ENCODE measurements around the gene MOSPD2.

MOSPD2 gene

GRCh38 chrX:14927401-14927800, 54.2 kb downstream of the MOSPD2 start:
- TF ChIP-seq ZNF274 (IDR thresholded peaks at IDR 0.05; ENCODE audit: low read depth, low read length): no peak
- no peak overlapping the region for H3K4me3 ChIP-seq (ENCODE audit: low read length)

GRCh38 chrX:14930663-14931062, 57.4 kb downstream of the MOSPD2 start:
- H3K4me3 ChIP-seq (ENCODE audit: low read length): no peak overlapping the region
- no peak for TF ChIP-seq ZNF274 (IDR thresholded peaks at IDR 0.05; ENCODE audit: low read depth, low read length)

- TF ChIP-seq ZNF274 (IDR thresholded peaks at IDR 0.05; ENCODE audit: low read depth, low read length): no peak
- H3K4me3 ChIP-seq (ENCODE audit: low read length): no peak overlapping the region
Measured at GRCh38 chrX:14932136-14932535, 58.9 kb downstream of the MOSPD2 start.

- no peak for TF ChIP-seq ZNF274 (IDR thresholded peaks at IDR 0.05; ENCODE audit: low read depth, low read length)
- H3K4me3 ChIP-seq (ENCODE audit: low read length): no peak overlapping the region
Measured at GRCh38 chrX:14934423-14934822, 61.2 kb downstream of the MOSPD2 start.

GRCh38 chrX:14936561-14936960, 63.3 kb downstream of the MOSPD2 start:
- TF ChIP-seq ZNF274 (IDR thresholded peaks at IDR 0.05; ENCODE audit: low read depth, low read length): no peak
- H3K4me3 ChIP-seq (ENCODE audit: low read length): no peak overlapping the region

GRCh38 chrX:14939644-14940043, 66.4 kb downstream of the MOSPD2 start:
- no peak overlapping the region for H3K4me3 ChIP-seq (ENCODE audit: low read length)
- TF ChIP-seq ZNF274 (IDR thresholded peaks at IDR 0.05; ENCODE audit: low read depth, low read length): no peak

GRCh38 chrX:14941301-14941700, 68.1 kb downstream of the MOSPD2 start:
- H3K4me3 ChIP-seq (ENCODE audit: low read length): no peak overlapping the region
- TF ChIP-seq ZNF274 (IDR thresholded peaks at IDR 0.05; ENCODE audit: low read depth, low read length): no peak

- no peak overlapping the region for H3K4me3 ChIP-seq (ENCODE audit: low read length)
- no peak for TF ChIP-seq ZNF274 (IDR thresholded peaks at IDR 0.05; ENCODE audit: low read depth, low read length)
Measured at GRCh38 chrX:14942341-14942740, 69.1 kb downstream of the MOSPD2 start.

GRCh38 chrX:14943962-14944361, 70.7 kb downstream of the MOSPD2 start:
- TF ChIP-seq ZNF274 (IDR thresholded peaks at IDR 0.05; ENCODE audit: low read depth, low read length): no peak
- H3K4me3 ChIP-seq (ENCODE audit: low read length): no peak overlapping the region

GRCh38 chrX:14946606-14947155, 73.5 kb downstream of the MOSPD2 start:
- no peak for TF ChIP-seq ZNF274 (IDR thresholded peaks at IDR 0.05; ENCODE audit: low read depth, low read length)
- H3K4me3 ChIP-seq (ENCODE audit: low read length): no peak overlapping the region

GRCh38 chrX:14948691-14949090, 75.5 kb downstream of the MOSPD2 start:
- TF ChIP-seq ZNF274 (IDR thresholded peaks at IDR 0.05; ENCODE audit: low read depth, low read length): no peak
- no peak overlapping the region for H3K4me3 ChIP-seq (ENCODE audit: low read length)

GRCh38 chrX:14956813-14957582, 83.8 kb downstream of the MOSPD2 start:
- no peak overlapping the region for H3K4me3 ChIP-seq (ENCODE audit: low read length)
- TF ChIP-seq ZNF274 (IDR thresholded peaks at IDR 0.05; ENCODE audit: low read depth, low read length): no peak

- no peak for TF ChIP-seq ZNF274 (IDR thresholded peaks at IDR 0.05; ENCODE audit: low read depth, low read length)
- no peak overlapping the region for H3K4me3 ChIP-seq (ENCODE audit: low read length)
Measured at GRCh38 chrX:14963447-14964236, 90.4 kb downstream of the MOSPD2 start.

- TF ChIP-seq ZNF274 (IDR thresholded peaks at IDR 0.05; ENCODE audit: low read depth, low read length): no peak
- no peak overlapping the region for H3K4me3 ChIP-seq (ENCODE audit: low read length)
Measured at GRCh38 chrX:14964500-14964899, 91.3 kb downstream of the MOSPD2 start.

Data from GM08714 (cell line).